OCI-LY3 (cell line): ENCODE data around the gene GRIFIN.

Experiments used
- EZH2phosphoT487 ChIP-seq: fragments of 200-600 bp; shearing (Covaris generic); IDR thresholded peaks from 2 replicates; pipeline ENCODE4 v1.6.1; 2018; ENCODE audit warnings: antibody characterized with exemption, mixed run types, low read depth
- TF ChIP-seq, protein P1 (sequence below): fragments of 200-600, 300-600 bp; sonication (generic); IDR thresholded peaks from 2 replicates; pipeline ENCODE4 v1.5.1; 2014; ENCODE audit warnings: antibody characterized with exemption, low read length, low read depth

GRCh38 chr7:2481195-2481594 lies 5.0 kb upstream of the GRIFIN start:
- TF ChIP-seq, protein P1, sequence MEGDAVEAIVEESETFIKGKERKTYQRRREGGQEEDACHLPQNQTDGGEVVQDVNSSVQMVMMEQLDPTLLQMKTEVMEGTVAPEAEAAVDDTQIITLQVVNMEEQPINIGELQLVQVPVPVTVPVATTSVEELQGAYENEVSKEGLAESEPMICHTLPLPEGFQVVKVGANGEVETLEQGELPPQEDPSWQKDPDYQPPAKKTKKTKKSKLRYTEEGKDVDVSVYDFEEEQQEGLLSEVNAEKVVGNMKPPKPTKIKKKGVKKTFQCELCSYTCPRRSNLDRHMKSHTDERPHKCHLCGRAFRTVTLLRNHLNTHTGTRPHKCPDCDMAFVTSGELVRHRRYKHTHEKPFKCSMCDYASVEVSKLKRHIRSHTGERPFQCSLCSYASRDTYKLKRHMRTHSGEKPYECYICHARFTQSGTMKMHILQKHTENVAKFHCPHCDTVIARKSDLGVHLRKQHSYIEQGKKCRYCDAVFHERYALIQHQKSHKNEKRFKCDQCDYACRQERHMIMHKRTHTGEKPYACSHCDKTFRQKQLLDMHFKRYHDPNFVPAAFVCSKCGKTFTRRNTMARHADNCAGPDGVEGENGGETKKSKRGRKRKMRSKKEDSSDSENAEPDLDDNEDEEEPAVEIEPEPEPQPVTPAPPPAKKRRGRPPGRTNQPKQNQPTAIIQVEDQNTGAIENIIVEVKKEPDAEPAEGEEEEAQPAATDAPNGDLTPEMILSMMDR = no peak
- no peak for TF ChIP-seq EZH2phosphoT487
